Measurements from ENCODE around the gene MAPK8.

DNA sequence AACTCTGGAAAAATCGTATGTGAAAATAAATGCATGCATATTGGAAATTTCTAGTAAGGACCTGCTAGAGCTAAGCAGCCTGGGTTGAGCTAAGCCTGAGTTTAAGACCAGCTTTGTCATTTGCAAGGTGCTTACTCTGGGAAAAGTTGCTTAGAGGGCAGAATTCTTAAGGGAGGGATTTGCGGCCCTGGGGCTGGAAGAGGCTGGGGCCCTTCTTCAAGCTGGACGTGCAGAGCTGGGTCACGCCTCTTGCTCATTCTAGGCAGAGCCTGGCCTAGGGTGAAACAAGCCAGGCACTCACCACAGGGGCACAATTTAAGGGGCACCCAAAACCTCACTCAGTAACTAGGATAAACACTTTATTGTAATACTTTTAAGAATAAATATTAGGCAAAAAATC, 161.2 kb downstream of the MAPK8 start:
- TF ChIP-seq, protein P1, sequence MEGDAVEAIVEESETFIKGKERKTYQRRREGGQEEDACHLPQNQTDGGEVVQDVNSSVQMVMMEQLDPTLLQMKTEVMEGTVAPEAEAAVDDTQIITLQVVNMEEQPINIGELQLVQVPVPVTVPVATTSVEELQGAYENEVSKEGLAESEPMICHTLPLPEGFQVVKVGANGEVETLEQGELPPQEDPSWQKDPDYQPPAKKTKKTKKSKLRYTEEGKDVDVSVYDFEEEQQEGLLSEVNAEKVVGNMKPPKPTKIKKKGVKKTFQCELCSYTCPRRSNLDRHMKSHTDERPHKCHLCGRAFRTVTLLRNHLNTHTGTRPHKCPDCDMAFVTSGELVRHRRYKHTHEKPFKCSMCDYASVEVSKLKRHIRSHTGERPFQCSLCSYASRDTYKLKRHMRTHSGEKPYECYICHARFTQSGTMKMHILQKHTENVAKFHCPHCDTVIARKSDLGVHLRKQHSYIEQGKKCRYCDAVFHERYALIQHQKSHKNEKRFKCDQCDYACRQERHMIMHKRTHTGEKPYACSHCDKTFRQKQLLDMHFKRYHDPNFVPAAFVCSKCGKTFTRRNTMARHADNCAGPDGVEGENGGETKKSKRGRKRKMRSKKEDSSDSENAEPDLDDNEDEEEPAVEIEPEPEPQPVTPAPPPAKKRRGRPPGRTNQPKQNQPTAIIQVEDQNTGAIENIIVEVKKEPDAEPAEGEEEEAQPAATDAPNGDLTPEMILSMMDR (IDR thresholded peaks at IDR 0.05; ENCODE audit: low read length): no peak
- no peak for TF ChIP-seq EZH2 (optimal IDR thresholded peaks at IDR 0.05; ENCODE audit: low read depth, low read length)
- TF ChIP-seq EZH2phosphoT487 (IDR thresholded peaks at IDR 0.05; ENCODE audit: low read length): no peak

All from MM.1S (cell line).